ENCODE results near the gene TMEM259.
A peak's percentile ranks its signal among the peaks of the same experiment; 100 is the strongest.

The TMEM259 gene

GRCh38 chr19:989381-990081 is 31.4 kb downstream of the TMEM259 start:
- no peak for DNase-seq (ENCODE audit: low read depth in 2 of 2)

GRCh38 chr19:988510-988909 is 32.4 kb downstream of the TMEM259 start:
- DNase-seq (ENCODE audit: low read depth in 2 of 2) = no peak

- DNase-seq (ENCODE audit: low read depth in 2 of 2) = no peak
Measured at GRCh38 chr19:988081-988480, 32.8 kb downstream of the TMEM259 start.

- DNase-seq (ENCODE audit: low read depth in 2 of 2) = no peak
Measured at GRCh38 chr19:986083-986482, 34.8 kb downstream of the TMEM259 start.

GRCh38 chr19:984165-984967 is 36.6 kb downstream of the TMEM259 start, which contains the start of gene WDR18:
WDR18 (plus strand) TSS chr19:984345; CDS start chr19:984354, 9 bp downstream.
- peak; percentile 88 to 90 for DNase-seq (ENCODE audit: low read depth in 2 of 2)

- peak; percentile 68 to 70 for DNase-seq (ENCODE audit: low read depth in 2 of 2)
Measured at GRCh38 chr19:982567-983170, 38.3 kb downstream of the TMEM259 start.

GRCh38 chr19:980133-980998 is 40.6 kb downstream of the TMEM259 start:
- DNase-seq (ENCODE audit: low read depth in 2 of 2) = no peak

- DNase-seq (ENCODE audit: low read depth in 2 of 2) = no peak
Measured at GRCh38 chr19:979318-979741, 41.6 kb downstream of the TMEM259 start.

- DNase-seq (ENCODE audit: low read depth in 2 of 2) = no peak
Measured at GRCh38 chr19:977058-977464, 43.9 kb downstream of the TMEM259 start.

- DNase-seq (ENCODE audit: low read depth in 2 of 2) = no peak
Measured at GRCh38 chr19:976476-976875, 44.4 kb downstream of the TMEM259 start.

- no peak for DNase-seq (ENCODE audit: low read depth in 2 of 2)
Measured at GRCh38 chr19:974564-975257, 46.2 kb downstream of the TMEM259 start.

- DNase-seq (ENCODE audit: low read depth in 2 of 2) = no peak
Measured at GRCh38 chr19:973726-974563, 47.0 kb downstream of the TMEM259 start.

- no peak for DNase-seq (ENCODE audit: low read depth in 2 of 2)
Measured at GRCh38 chr19:972281-972680, 48.6 kb downstream of the TMEM259 start.

- DNase-seq (ENCODE audit: low read depth in 2 of 2) = no peak
Measured at GRCh38 chr19:971795-972194, 49.1 kb downstream of the TMEM259 start.

GRCh38 chr19:970695-971094 is 50.2 kb downstream of the TMEM259 start:
- peak in 1 of 2 donors; percentile 18 for DNase-seq (ENCODE audit: low read depth in 2 of 2)

GRCh38 chr19:966485-967088 is 54.3 kb downstream of the TMEM259 start:
- DNase-seq (ENCODE audit: low read depth in 2 of 2) = no peak

- no peak for DNase-seq (ENCODE audit: low read depth in 2 of 2)
Measured at GRCh38 chr19:964761-965694, 55.9 kb downstream of the TMEM259 start.

GRCh38 chr19:964116-964520 is 56.8 kb downstream of the TMEM259 start:
- DNase-seq (ENCODE audit: low read depth in 2 of 2) = no peak

Measured in stimulated activated CD4-positive, alpha-beta T cell treated with anti-CD3 and anti-CD28 coated beads, Interleukin-4, amount 100 ng/mL, for 48 hours (primary cell).